HG03571 (cell line): ENCODE measurements around the gene TNIP2.
"Not testable (repeated sequence)": the region's sequence is repeated elsewhere in the genome, so short reads cannot be mapped to it uniquely, and the experiment has no call there.

Experiments used
- ATAC-seq: cut with Tn5 transposase; IDR thresholded peaks from one replicate; pipeline ENCODE4 v1.9.1; 2021; ENCODE audit not compliant: unreplicated experiment

TNIP2 gene

GRCh38 chr4:2794486-2795299 is 38.6 kb upstream of the TNIP2 start:
- no peak for ATAC-seq

GRCh38 chr4:2793586-2794485 is 37.7 kb upstream of the TNIP2 start:
- no peak for ATAC-seq

- no peak for ATAC-seq
Observed at GRCh38 chr4:2792711-2793585, 36.8 kb upstream of the TNIP2 start, which contains the start of gene SH3BP2. Gene SH3BP2 (plus strand): TSS chr4:2793085. CDS start chr4:2820618, 27,533 bp downstream.

- ATAC-seq: no peak
Observed at GRCh38 chr4:2792396-2792710, 36.2 kb upstream of the TNIP2 start.

GRCh38 chr4:2791518-2792395 is 35.6 kb upstream of the TNIP2 start:
- no peak for ATAC-seq

- ATAC-seq: no peak
Observed at GRCh38 chr4:2790583-2791517, 34.7 kb upstream of the TNIP2 start.

GRCh38 chr4:2789793-2790582 is 33.9 kb upstream of the TNIP2 start:
- ATAC-seq: no peak

- ATAC-seq: no peak
Observed at GRCh38 chr4:2789351-2789750, 33.2 kb upstream of the TNIP2 start.

GRCh38 chr4:2788532-2789103 is 32.5 kb upstream of the TNIP2 start:
- no peak for ATAC-seq

GRCh38 chr4:2788101-2788500 is 32.0 kb upstream of the TNIP2 start:
- ATAC-seq: no peak

- peak; percentile 50 for ATAC-seq
Observed at GRCh38 chr4:2787230-2788100, 31.3 kb upstream of the TNIP2 start.

GRCh38 chr4:2786794-2787229 is 30.7 kb upstream of the TNIP2 start:
- peak; percentile 3 for ATAC-seq

GRCh38 chr4:2786152-2786671 is 30.1 kb upstream of the TNIP2 start:
- ATAC-seq: no peak

- no peak for ATAC-seq
Observed at GRCh38 chr4:2785613-2786012, 29.5 kb upstream of the TNIP2 start.

- no peak for ATAC-seq
Observed at GRCh38 chr4:2783790-2784189, 27.7 kb upstream of the TNIP2 start.

- no peak for ATAC-seq
Observed at GRCh38 chr4:2781911-2782310, 25.8 kb upstream of the TNIP2 start.

GRCh38 chr4:2780643-2781042 is 24.5 kb upstream of the TNIP2 start:
- ATAC-seq: not testable (repeated sequence)
